Pancreas (tissue), 10 donors: ENCODE results near the gene PAM. TPM values are rescaled to one million over a fixed set of nuclear protein-coding genes. Genes with fewer than 3 reads are reported as not detected.

Experiments
- ATAC-seq, 4 donors: fragments of 200-7000 bp; cut with Tn5 transposase; one replicate each; pipeline versions ENCODE4 v1.8.0 to v1.9.1; 2020; ENCODE audit warnings: mild to moderate bottlenecking in 4 of 4, moderate library complexity in 4 of 4
- DNase-seq, 6 donors: peaks; one replicate each; pipeline ENCODE4 v3.0.0-alpha.2; 2020
- FAIRE-seq: peaks from 2 replicates; lab custom pipeline; 2012; peaks lifted over from hg19 to GRCh38; lab: Jason Lieb, UNC
- H3K27ac ChIP-seq, 4 donors: fragments of 200-600 bp; sonication (generic); 1 replicate in 3 of 4; 2 replicates in 1 of 4; pipeline versions ENCODE4 v1.5.0 to v1.8.0; 2020
- H3K27me3 ChIP-seq, 4 donors: fragments of 200-600 bp; one replicate each; pipeline ENCODE4 v1.8.0; 2021
- H3K36me3 ChIP-seq, 3 donors: fragments of 200-600 bp; sonication (generic) in 1 of 3; one replicate each; pipeline versions ENCODE4 v1.5.0 to v1.8.0; 2020 to 2021
- H3K4me1 ChIP-seq, 3 donors: fragments of 200-600 bp; one replicate each; pipeline ENCODE4 v1.8.0; 2021
- H3K4me3 ChIP-seq, 4 donors: fragments of 200-600 bp; sonication (generic) in 2 of 4; one replicate each; pipeline versions ENCODE4 v1.5.0 to v1.8.0; 2020 to 2021
- H3K9me3 ChIP-seq, 4 donors: fragments of 200-600 bp; one replicate each; pipeline ENCODE4 v1.8.0; 2021
- CTCF ChIP-seq, 4 donors: fragments of 200-600 bp; sonication (generic) in 3 of 4; IDR thresholded peaks; one replicate each; pipeline versions ENCODE4 v1.5.0 to v1.8.0; 2021; ENCODE audit warnings: antibody characterized with exemption in 4 of 4
- WGBS, 2 donors: extraction: QIAGEN DNeasy Blood & Tissue Kit; methylation state at CpG; one replicate each; pipeline ENCODE4 v1.1.7; 2013; 5-methylcytosine and 5-hydroxymethylcytosine counted together
- intact Hi-C, 3 donors: fragments of 100-400 bp; cut with DNase I; formaldehyde crosslinking; loops; one replicate each; pipeline versions ENCODE4 v1.11.1 to v1.14.2; 2022
- polyA plus RNA-seq, 2 donors: library from polyadenylated mRNA; stranded (reverse); fragments of 200-250 nt; gene quantifications; one replicate each; pipeline ENCODE4 v1.2.3, GENCODE V29; 2013
- total RNA-seq, 6 donors: library from RNA; stranded (reverse); fragmentation: NEBNext Ultra II Directional in 4 of 6; extraction: Animal tissue kit (Norgen Biotek cat#: 25700) in 4 of 6; gene quantifications; one replicate each; pipeline versions ENCODE4 v1.2.1 to v1.2.4, GENCODE V29; 2021 to 2023
- donor health status: healthy with polysubstance abuse.
- donor health status: DM: no; HTN: no; CAD: no; lungs with moderate emphysema.
- donor health status: DM: no; HTN: no; CAD: no.
- donor health status: control.
- donor health status: control.
- donor health status: Bipolar disorder and iron deficiency.
- donor health status: DM: yes; HTN: yes; CAD: no.
- donor health status: DM: no; HTN: no; CAD: no.
- donor health status: DM: no; HTN: no; CAD: no.
- donor health status: DM: yes; HTN: yes; CAD: no.

Gene PAM
- total and polyA plus RNA-seq, 8 donors, result 47.0 to 242 (median 85.8) TPM

- Histone ChIP-seq H3K27me3 (no peaks in the 10 kb centered on the region), H3K4me1 (peaks cover 0 to 17% (median 0%) of the 10 kb centered on the region in 3 donors), H3K9me3 (no peaks in the 10 kb centered on the region), H3K27ac (no peak overlapping the region), H3K4me3 (no peak overlapping the region), H3K36me3 (no peaks in the 10 kb centered on the region)
- FAIRE-seq (no peak), ATAC-seq (no peak), DNase-seq (no peak)
- intact Hi-C loops, result no loop called here
- TF ChIP-seq CTCF (IDR thresholded peaks at IDR 0.05), result no peak
- 93 to 96% methylated on average over 5 of the region's 5 CpGs for WGBS, 2 donors
Observed at GRCh38 chr5:102763734-102764133, 8.6 kb downstream of the PAM start.

DNA sequence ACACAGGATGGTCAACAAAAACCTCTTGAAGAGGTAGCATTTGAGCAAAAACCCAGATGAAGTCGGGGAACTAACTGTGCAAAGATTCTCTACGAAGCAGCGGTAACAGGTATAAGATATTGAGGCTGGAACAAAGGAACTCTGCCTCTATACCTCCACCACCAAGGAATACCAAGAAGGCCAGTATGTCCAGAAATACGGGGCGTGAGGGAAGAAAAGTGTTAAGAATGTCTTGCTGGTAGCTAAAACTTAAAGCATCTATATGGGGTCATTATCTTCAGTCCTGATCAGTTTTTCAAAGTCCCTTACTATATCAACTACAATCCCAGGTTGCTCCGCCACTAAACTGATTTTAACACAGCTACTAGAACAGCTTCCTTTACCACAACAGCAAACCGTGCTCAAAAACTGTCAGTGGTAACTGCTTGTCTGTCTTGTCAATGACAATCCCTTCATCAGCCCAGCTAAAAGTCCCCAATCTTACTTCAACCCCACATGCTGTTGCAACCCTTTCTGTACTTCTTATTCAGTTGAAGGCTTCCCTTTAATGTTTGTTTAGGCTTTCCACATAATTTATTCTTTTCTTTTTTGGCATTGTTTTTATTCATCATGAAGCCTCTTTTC is 9.4 kb downstream of the PAM start:
- DNase-seq, result no peak
- H3K27me3 ChIP-seq, result no peaks in the 10 kb centered on the region
- H3K4me3 ChIP-seq, result no peak overlapping the region
- ATAC-seq, result no peak
- peaks cover 0 to 17% (median 0%) of the 10 kb centered on the region in 3 donors for H3K4me1 ChIP-seq
- no peaks in the 10 kb centered on the region for H3K36me3 ChIP-seq
- FAIRE-seq, result no peak
- WGBS, 2 donors, result 90 to 92% methylated on average over 7 of the region's 7 CpGs
- intact Hi-C loops, result no loop called here
- TF ChIP-seq CTCF (IDR thresholded peaks at IDR 0.05), result no peak
- H3K9me3 ChIP-seq, result no peaks in the 10 kb centered on the region
- no peak overlapping the region for H3K27ac ChIP-seq

DNA sequence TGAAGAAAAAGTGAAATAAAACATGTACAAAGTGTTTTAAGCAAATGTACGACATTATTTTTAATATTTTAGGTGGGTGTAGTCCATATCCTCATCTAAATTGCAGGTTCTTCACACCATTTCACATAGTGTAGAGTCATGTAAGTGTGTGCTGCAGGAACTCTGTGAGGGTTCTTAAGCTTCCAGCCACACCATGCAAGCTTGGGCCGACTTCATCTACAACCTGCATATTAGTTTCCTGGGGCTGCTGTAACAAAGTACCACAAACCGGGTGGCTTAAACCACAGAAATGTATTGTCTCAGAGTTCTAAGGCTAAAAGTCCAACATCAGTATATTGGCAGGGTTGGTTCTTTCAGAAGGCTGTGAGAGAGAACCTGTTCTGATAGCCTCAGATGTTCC is 10.2 kb downstream of the PAM start:
- peaks cover 0 to 17% (median 0%) of the 10 kb centered on the region in 3 donors for H3K4me1 ChIP-seq
- H3K4me3 ChIP-seq, result no peak overlapping the region
- intact Hi-C loops, result no loop called here
- DNase-seq, result no peak
- no peaks in the 10 kb centered on the region for H3K36me3 ChIP-seq
- 93 to 98% methylated on average over 3 of the region's 3 CpGs for WGBS, 2 donors
- no peak for FAIRE-seq
- ATAC-seq, result no peak
- no peaks in the 10 kb centered on the region for H3K9me3 ChIP-seq
- TF ChIP-seq CTCF (IDR thresholded peaks at IDR 0.05), result no peak
- no peak overlapping the region for H3K27ac ChIP-seq
- H3K27me3 ChIP-seq, result no peaks in the 10 kb centered on the region

GRCh38 chr5:102766295-102767090 is 11.4 kb downstream of the PAM start:
- intact Hi-C loops, result no loop called here
- no peak for TF ChIP-seq CTCF (IDR thresholded peaks at IDR 0.05)
- FAIRE-seq, result peak; percentile 9
- ATAC-seq, result no peak
- Histone ChIP-seq H3K4me1 (peaks cover 0 to 21% (median 8%) of the 10 kb centered on the region in 3 donors), H3K27me3 (no peaks in the 10 kb centered on the region), H3K4me3 (no peak overlapping the region), H3K27ac (no peak overlapping the region), H3K9me3 (no peaks in the 10 kb centered on the region), H3K36me3 (no peaks in the 10 kb centered on the region)
- DNase-seq, result no peak
- WGBS, 2 donors, result 40 to 51% methylated on average over 4 of the region's 4 CpGs

GRCh38 chr5:102767862-102768261 is 12.8 kb downstream of the PAM start:
- intact Hi-C loops, result no loop called here
- no peak for ATAC-seq
- Histone ChIP-seq H3K27me3 (no peaks in the 10 kb centered on the region), H3K4me3 (no peak overlapping the region), H3K27ac (no peak overlapping the region), H3K36me3 (no peaks in the 10 kb centered on the region), H3K9me3 (no peaks in the 10 kb centered on the region), H3K4me1 (peaks cover 6 to 18% (median 16%) of the 10 kb centered on the region in 3 donors)
- FAIRE-seq, result no peak
- no peak for TF ChIP-seq CTCF (IDR thresholded peaks at IDR 0.05)
- WGBS, 2 donors, result 87 to 88% methylated on average over 2 of the region's 2 CpGs
- DNase-seq, result no peak
